Activated naive CD8-positive, alpha-beta T cell treated with anti-CD3 and anti-CD28 coated beads, Interleukin-2, amount 10 ng/mL, durations not matched to agents 7 days and 5 days (primary cell): ENCODE measurements around the gene MED29. TPM values are rescaled to one million over a fixed set of nuclear protein-coding genes. Genes with fewer than 3 reads are reported as not detected.

Source experiments
- ATAC-seq: fragments of 150-1000 bp; cut with Tn5 transposase; one replicate; pipeline ENCODE4 v1.10.0; 2021; ENCODE audit warnings: low read depth, moderate library complexity
- POLR2A ChIA-PET: fragments of 350-600 bp; sonication (Branson Sonifier 250); formaldehyde crosslinking; loops from one replicate; lab custom pipeline; 2021; ENCODE audit warnings: antibody characterized with exemption; lab: Charles Lee
- DNase-seq: peaks from one replicate; pipeline ENCODE4 v3.0.0; 2021
- H3K27ac Mint-ChIP-seq: one replicate; pipeline ENCODE4 v1.8.0; 2022; ENCODE audit warnings: mild to moderate bottlenecking, mixed read lengths
- H3K27me3 Mint-ChIP-seq: one replicate; pipeline ENCODE4 v1.8.0; 2022; ENCODE audit warnings: mild to moderate bottlenecking, moderate library complexity, mixed read lengths
- H3K36me3 Mint-ChIP-seq: one replicate; pipeline ENCODE4 v1.8.0; 2021; ENCODE audit warnings: mild to moderate bottlenecking, mixed read lengths
- H3K4me1 Mint-ChIP-seq: one replicate; pipeline ENCODE4 v1.8.0; 2021; ENCODE audit warnings: mixed read lengths
- H3K4me3 Mint-ChIP-seq: one replicate; pipeline ENCODE4 v1.8.0; 2022; ENCODE audit warnings: mild to moderate bottlenecking, moderate library complexity, mixed read lengths
- H3K9me3 Mint-ChIP-seq: one replicate; pipeline ENCODE4 v1.8.0; 2021; ENCODE audit warnings: mixed read lengths
- total RNA-seq, 2 experiments: library from RNA; stranded (reverse); gene quantifications; one replicate each; pipeline ENCODE4 v1.2.3, GENCODE V29; 2021

Gene MED29
- total RNA-seq, 2 experiments from 2014 or later: 39.0 to 40.7 TPM

DNA sequence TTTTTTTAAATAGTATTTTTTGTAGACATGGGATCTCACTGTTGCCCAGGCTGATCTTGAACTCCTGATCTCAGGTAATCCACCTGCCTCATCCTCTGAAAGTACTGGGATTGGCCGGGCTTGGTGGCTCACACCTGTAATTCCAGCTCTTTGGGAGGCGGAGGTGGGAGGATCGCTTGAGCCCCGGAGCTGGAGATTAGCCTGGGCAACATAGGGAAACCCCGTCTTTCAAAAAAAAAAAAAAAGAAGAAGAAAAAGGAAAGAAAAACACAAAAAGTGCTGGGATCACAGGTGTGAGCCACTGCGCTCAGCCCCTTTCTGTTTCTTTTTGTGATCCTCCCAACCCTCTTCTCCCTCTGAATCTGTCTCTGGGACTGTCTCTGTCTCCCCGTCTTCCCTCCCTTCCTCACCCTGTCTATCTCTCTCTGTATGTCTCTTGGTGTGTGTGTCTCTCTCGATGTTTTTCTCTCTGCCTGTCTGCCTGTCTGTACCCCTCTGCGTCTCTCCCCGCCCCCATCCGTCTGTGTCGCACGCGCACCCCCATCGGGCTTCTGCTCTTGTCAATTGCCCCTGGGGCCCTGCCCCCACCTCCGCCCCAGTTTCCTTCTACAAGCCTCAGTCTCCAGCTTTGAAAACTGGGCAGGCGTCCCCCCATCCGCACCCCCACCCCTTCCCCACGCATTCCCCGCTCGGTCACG is 14.9 kb downstream of the MED29 start:
- H3K27ac Mint-ChIP-seq: peak overlapping the region; percentile 90
- ATAC-seq (peak; percentile 13), DNase-seq (peak; percentile 85)
- no peaks in the 10 kb centered on the region for H3K9me3 Mint-ChIP-seq
- H3K4me1 Mint-ChIP-seq: peaks cover 46% of the 10 kb centered on the region
- no peaks in the 10 kb centered on the region for H3K27me3 Mint-ChIP-seq
- peaks cover 15% of the 10 kb centered on the region for H3K36me3 Mint-ChIP-seq
- POLR2A ChIA-PET: interaction anchor here (0.6 to 5.2 kb wide), 6 partner anchors 8 to 549 kb away, joined by 5 to 90 read pairs (median 23); partner anchors contain the start of genes MED29, PAF1, RPS16 and SAMD4B
- peak overlapping the region; percentile 86 for H3K4me3 Mint-ChIP-seq

GRCh38 chr19:39406656-39407409 is 15.7 kb downstream of the MED29 start, which contains the start of gene ZFP36:
Gene ZFP36 (plus strand): TSS chr19:39406847. CDS start chr19:39406905, 58 bp downstream.
- peaks cover 15% of the 10 kb centered on the region for H3K36me3 Mint-ChIP-seq
- peak within 1 kb of the TSS; percentile 99 for H3K27ac Mint-ChIP-seq
- no peaks in the 10 kb centered on the region for H3K9me3 Mint-ChIP-seq
- POLR2A ChIA-PET: interaction anchor here (0.6 to 5.2 kb wide), 6 partner anchors 8 to 550 kb away, joined by 5 to 90 read pairs (median 23); partner anchors contain the start of genes MED29, PAF1, RPS16 and SAMD4B
- peaks cover 45% of the 10 kb centered on the region for H3K4me1 Mint-ChIP-seq
- peak within 1 kb of the TSS; percentile 86 for H3K4me3 Mint-ChIP-seq
- peak; percentile 34 for ATAC-seq
- DNase-seq: peak; percentile 88
- no peaks in the 10 kb centered on the region for H3K27me3 Mint-ChIP-seq

DNA sequence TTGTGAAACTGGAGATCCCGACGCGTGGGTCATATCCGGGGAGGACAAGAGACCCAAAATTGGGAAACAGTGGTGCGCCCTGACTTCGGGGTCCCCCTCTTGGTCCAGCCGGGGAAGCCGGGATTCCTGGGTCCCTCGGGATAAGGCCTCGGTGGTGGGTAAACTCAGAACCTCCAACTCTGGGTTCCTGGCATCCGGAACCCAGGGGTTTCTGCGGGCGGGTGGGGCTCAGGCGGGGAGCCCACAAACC is 16.2 kb downstream of the MED29 start:
- H3K27me3 Mint-ChIP-seq: peaks cover 2% of the 10 kb centered on the region
- POLR2A ChIA-PET: interaction anchor here (1.2 to 5.2 kb wide), 5 partner anchors 9 to 65 kb away, joined by 5 to 90 read pairs (median 39); partner anchors contain the start of genes MED29, PAF1, RPS16 and SAMD4B
- peaks cover 16% of the 10 kb centered on the region for H3K36me3 Mint-ChIP-seq
- no peak for DNase-seq
- H3K4me3 Mint-ChIP-seq: peak overlapping the region; percentile 86
- H3K9me3 Mint-ChIP-seq: no peaks in the 10 kb centered on the region
- no peak for ATAC-seq
- peak overlapping the region; percentile 99 for H3K27ac Mint-ChIP-seq
- peaks cover 44% of the 10 kb centered on the region for H3K4me1 Mint-ChIP-seq

GRCh38 chr19:39407660-39408391 is 16.6 kb downstream of the MED29 start:
- DNase-seq: peak; percentile 82
- H3K36me3 Mint-ChIP-seq: peaks cover 16% of the 10 kb centered on the region
- no peaks in the 10 kb centered on the region for H3K9me3 Mint-ChIP-seq
- peak overlapping the region; percentile 86 for H3K4me3 Mint-ChIP-seq
- peaks cover 2% of the 10 kb centered on the region for H3K27me3 Mint-ChIP-seq
- ATAC-seq: peak; percentile 14
- POLR2A ChIA-PET: interaction anchor here (2.1 to 5.2 kb wide), 4 partner anchors 9 to 37 kb away, joined by 5 to 90 read pairs (median 40); partner anchors contain the start of genes MED29, PAF1, RPS16 and SUPT5H
- H3K27ac Mint-ChIP-seq: peak overlapping the region; percentile 99
- peaks cover 43% of the 10 kb centered on the region for H3K4me1 Mint-ChIP-seq

DNA sequence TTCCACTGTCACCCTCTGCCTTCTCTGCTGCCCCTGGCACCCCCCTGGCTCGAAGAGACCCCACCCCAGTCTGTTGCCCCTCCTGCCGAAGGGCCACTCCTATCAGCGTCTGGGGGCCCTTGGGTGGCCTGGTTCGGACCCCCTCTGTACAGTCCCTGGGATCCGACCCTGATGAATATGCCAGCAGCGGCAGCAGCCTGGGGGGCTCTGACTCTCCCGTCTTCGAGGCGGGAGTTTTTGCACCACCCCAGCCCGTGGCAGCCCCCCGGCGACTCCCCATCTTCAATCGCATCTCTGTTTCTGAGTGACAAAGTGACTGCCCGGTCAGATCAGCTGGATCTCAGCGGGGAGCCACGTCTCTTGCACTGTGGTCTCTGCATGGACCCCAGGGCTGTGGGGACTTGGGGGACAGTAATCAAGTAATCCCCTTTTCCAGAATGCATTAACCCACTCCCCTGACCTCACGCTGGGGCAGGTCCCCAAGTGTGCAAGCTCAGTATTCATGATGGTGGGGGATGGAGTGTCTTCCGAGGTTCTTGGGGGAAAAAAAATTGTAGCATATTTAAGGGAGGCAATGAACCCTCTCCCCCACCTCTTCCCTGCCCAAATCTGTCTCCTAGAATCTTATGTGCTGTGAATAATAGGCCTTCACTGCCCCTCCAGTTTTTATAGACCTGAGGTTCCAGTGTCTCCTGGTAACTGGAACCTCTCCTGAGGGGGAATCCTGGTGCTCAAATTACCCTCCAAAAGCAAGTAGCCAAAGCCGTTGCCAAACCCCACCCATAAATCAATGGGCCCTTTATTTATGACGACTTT is 17.4 kb downstream of the MED29 start:
- POLR2A ChIA-PET: interaction anchor here (2.1 to 5.2 kb wide), 4 partner anchors 10 to 36 kb away, joined by 5 to 90 read pairs (median 40); partner anchors contain the start of genes MED29, PAF1, RPS16 and SUPT5H
- Mint-ChIP-seq H3K27ac (peak overlapping the region; percentile 99), H3K27me3 (peaks cover 2% of the 10 kb centered on the region), H3K4me3 (peak overlapping the region; percentile 86), H3K36me3 (peaks cover 16% of the 10 kb centered on the region), H3K9me3 (no peaks in the 10 kb centered on the region), H3K4me1 (peaks cover 42% of the 10 kb centered on the region)
- ATAC-seq: no peak
- peak; percentile 61 for DNase-seq

GRCh38 chr19:39409208-39410016 is 18.2 kb downstream of the MED29 start:
- H3K36me3 Mint-ChIP-seq: peaks cover 24% of the 10 kb centered on the region
- POLR2A ChIA-PET: interaction anchor here (2.1 to 5.2 kb wide), 4 partner anchors 11 to 36 kb away, joined by 5 to 90 read pairs (median 40); partner anchors contain the start of genes MED29, PAF1, RPS16 and SUPT5H
- peaks cover 2% of the 10 kb centered on the region for H3K27me3 Mint-ChIP-seq
- no peaks in the 10 kb centered on the region for H3K9me3 Mint-ChIP-seq
- ATAC-seq (no peak), DNase-seq (peak; percentile 83)
- H3K27ac Mint-ChIP-seq: peak overlapping the region; percentile 99
- H3K4me3 Mint-ChIP-seq: peak overlapping the region; percentile 86
- peaks cover 47% of the 10 kb centered on the region for H3K4me1 Mint-ChIP-seq

GRCh38 chr19:39410017-39410830 is 19.0 kb downstream of the MED29 start:
- no peaks in the 10 kb centered on the region for H3K9me3 Mint-ChIP-seq
- DNase-seq: peak; percentile 80
- peaks cover 2% of the 10 kb centered on the region for H3K27me3 Mint-ChIP-seq
- peaks cover 48% of the 10 kb centered on the region for H3K4me1 Mint-ChIP-seq
- ATAC-seq: peak; percentile 15
- peak overlapping the region; percentile 98 for H3K27ac Mint-ChIP-seq
- H3K4me3 Mint-ChIP-seq: peak overlapping the region; percentile 84
- H3K36me3 Mint-ChIP-seq: peaks cover 27% of the 10 kb centered on the region
- POLR2A ChIA-PET: interaction anchor here (2.4 kb wide), 1 partner anchor 13 kb away, joined by 69 read pairs; no protein-coding TSS in a partner anchor

DNA sequence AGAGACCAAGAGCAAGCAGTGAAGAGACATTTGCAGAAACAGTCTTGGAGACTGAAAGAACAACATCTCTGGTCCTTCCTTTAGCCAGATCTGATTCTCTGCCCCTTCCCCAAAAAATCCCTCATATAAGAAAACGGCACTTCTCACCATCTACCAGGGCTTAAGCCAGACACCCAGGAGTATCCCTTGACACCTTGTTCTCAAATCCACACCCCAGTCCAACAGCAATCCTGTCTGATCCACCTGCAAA is 19.6 kb downstream of the MED29 start:
- Mint-ChIP-seq H3K4me3 (peak overlapping the region; percentile 84), H3K4me1 (peaks cover 43% of the 10 kb centered on the region), H3K9me3 (no peaks in the 10 kb centered on the region), H3K27me3 (peaks cover 2% of the 10 kb centered on the region), H3K36me3 (peaks cover 27% of the 10 kb centered on the region), H3K27ac (peak overlapping the region; percentile 98)
- no peak for DNase-seq
- POLR2A ChIA-PET: interaction anchor here (2.2 to 2.4 kb wide), 2 partner anchors 10 to 13 kb away, joined by 44 to 69 read pairs; no protein-coding TSS in a partner anchor
- no peak for ATAC-seq

- H3K27ac Mint-ChIP-seq: peak overlapping the region; percentile 98
- POLR2A ChIA-PET: interaction anchor here (1.0 to 2.4 kb wide), 9 partner anchors 10 to 286 kb away, joined by 3 to 69 read pairs (median 13); partner anchors contain the start of genes MED29, PAF1, PAK4 and RPS16
- ATAC-seq (no peak), DNase-seq (no peak)
- peaks cover 2% of the 10 kb centered on the region for H3K27me3 Mint-ChIP-seq
- peaks cover 27% of the 10 kb centered on the region for H3K36me3 Mint-ChIP-seq
- H3K4me1 Mint-ChIP-seq: peaks cover 38% of the 10 kb centered on the region
- no peaks in the 10 kb centered on the region for H3K9me3 Mint-ChIP-seq
- H3K4me3 Mint-ChIP-seq: peak overlapping the region; percentile 84
Observed at GRCh38 chr19:39411081-39411831, 20.1 kb downstream of the MED29 start.

DNA sequence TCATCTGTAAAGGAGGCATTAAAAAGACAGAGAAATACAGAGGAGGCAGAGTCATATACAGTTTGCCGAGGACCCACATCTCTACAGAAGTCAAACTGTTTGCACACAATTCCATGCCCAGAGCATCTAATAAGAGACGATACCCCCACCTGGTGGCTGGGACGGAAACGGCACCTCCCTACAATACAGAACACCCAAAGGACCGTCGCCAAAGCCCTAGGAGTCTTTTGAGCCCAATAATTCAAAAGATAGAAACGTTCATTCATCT is 20.6 kb downstream of the MED29 start:
- Mint-ChIP-seq H3K27me3 (peaks cover 2% of the 10 kb centered on the region), H3K4me1 (peaks cover 37% of the 10 kb centered on the region), H3K4me3 (peak overlapping the region; percentile 84), H3K27ac (peak overlapping the region; percentile 98), H3K36me3 (peaks cover 27% of the 10 kb centered on the region), H3K9me3 (no peaks in the 10 kb centered on the region)
- peak; percentile 85 for DNase-seq
- ATAC-seq: peak; percentile 34
- POLR2A ChIA-PET: interaction anchor here (1.0 to 2.4 kb wide), 9 partner anchors 11 to 286 kb away, joined by 3 to 69 read pairs (median 13); partner anchors contain the start of genes MED29, PAF1, PAK4 and RPS16
